ENCODE measurements around the gene MAGI2.

GRCh38 chr7:79420464-79420863 lies 33.0 kb downstream of the MAGI2 start:
- TF ChIP-seq POLR2AphosphoS5 (IDR thresholded peaks at IDR 0.05; ENCODE audit: low read depth) (no peak), CTCF (conservative IDR thresholded peaks at IDR 0.05; ENCODE audit: low read depth in 2 of 2) (no peak), JUNB (IDR thresholded peaks at IDR 0.05; ENCODE audit: unreplicated experiment) (no peak), REST (IDR thresholded peaks at IDR 0.05; ENCODE audit: unreplicated experiment) (no peak), EZH2 (IDR thresholded peaks at IDR 0.05; ENCODE audit: low read depth, unreplicated experiment) (no peak), EZH2phosphoT487 (IDR thresholded peaks at IDR 0.05; ENCODE audit: unreplicated experiment) (no peak), ZNF331 (CRISPR knock-in tag; IDR thresholded peaks at IDR 0.05; ENCODE audit: low read depth) (no peak), CREB1 (CRISPR knock-in tag; IDR thresholded peaks at IDR 0.05; ENCODE audit: low read depth) (no peak), ZNF114 (CRISPR knock-in tag; IDR thresholded peaks at IDR 0.05) (no peak), ETS1 (IDR thresholded peaks at IDR 0.05) (no peak), STAT1 (IDR thresholded peaks at IDR 0.05; ENCODE audit: unreplicated experiment) (no peak), ZNF462 (CRISPR knock-in tag; IDR thresholded peaks at IDR 0.05) (no peak)
